Measurements from ENCODE around the gene APH1A. TPM values are rescaled to one million over a fixed set of nuclear protein-coding genes. Genes with fewer than 3 reads are reported as not detected.
A peak's percentile ranks its signal among the peaks of the same experiment; 100 is the strongest.

APH1A gene
- total and polyA plus RNA-seq, 2 of the 13 experiments (the other 11 are each of a cell fraction or from before 2014, with no cell fraction given) = 114 to 130 TPM

- TF ChIP-seq SRSF9 (IDR thresholded peaks at IDR 0.05; ENCODE audit: borderline replicate concordance, insufficient read depth, low read depth, low read length, poor library complexity, severe bottlenecking) (no peak), THAP11 (CRISPR knock-in tag; IDR thresholded peaks at IDR 0.05) (peak; percentile 32; the same call in 1 of the 2 replicates), MXD1 (CRISPR knock-in tag; IDR thresholded peaks at IDR 0.05) (0 out of 2 replicates have a peak, but pooled peaks have one; percentile 27), ATF7-NPFF (CRISPR knock-in tag; IDR thresholded peaks at IDR 0.05; ENCODE audit: low read depth) (no peak; the same call in 1 of the 2 replicates), TEF (CRISPR knock-in tag; IDR thresholded peaks at IDR 0.05) (no peak), TAF1 (CRISPR knock-in tag; IDR thresholded peaks at IDR 0.05) (peak; percentile 60; the same call in 1 of the 2 replicates), PAX8 (CRISPR knock-in tag; IDR thresholded peaks at IDR 0.05; ENCODE audit: borderline replicate concordance) (no peak), KLF6 (CRISPR knock-in tag; IDR thresholded peaks at IDR 0.05) (no peak), ATF6 (CRISPR knock-in tag; conservative IDR thresholded peaks at IDR 0.05) (no peak), PRDM10 (CRISPR knock-in tag; IDR thresholded peaks at IDR 0.05; ENCODE audit: low read depth) (peak; percentile 44; the same call in 1 of the 2 replicates), ZKSCAN5 (CRISPR knock-in tag; IDR thresholded peaks at IDR 0.05) (no peak), HMGXB3 (CRISPR knock-in tag; IDR thresholded peaks at IDR 0.05; ENCODE audit: borderline replicate concordance) (0 out of 2 replicates have a peak, but pooled peaks have one; percentile 31), CHD2 (IDR thresholded peaks at IDR 0.05; ENCODE audit: low read depth, low read length) (peak; percentile 81), ASH2L (IDR thresholded peaks at IDR 0.05; ENCODE audit: insufficient read length, low read depth, low read length) (peak; percentile 88), KAT7 (CRISPR knock-in tag; IDR thresholded peaks at IDR 0.05; ENCODE audit: borderline replicate concordance) (peak; percentile 65; the same call in 1 of the 2 replicates), CAMTA2 (CRISPR knock-in tag; IDR thresholded peaks at IDR 0.05; ENCODE audit: borderline replicate concordance) (0 out of 2 replicates have a peak, but pooled peaks have one; percentile 41), MEF2D (CRISPR knock-in tag; IDR thresholded peaks at IDR 0.05) (no peak; the same call in 1 of the 2 replicates)
Measured at GRCh38 chr1:150234566-150235293, 34.1 kb downstream of the APH1A start (continued).

Measured in HepG2 (cell line).